GM18868 (cell line): ENCODE measurements around the gene TMEM184A.

Experiments used
- ATAC-seq: cut with Tn5 transposase; IDR thresholded peaks from one replicate; pipeline ENCODE4 v1.9.1; 2021; ENCODE audit warnings: mild to moderate bottlenecking, moderate library complexity; ENCODE audit not compliant: unreplicated experiment

The TMEM184A gene

DNA sequence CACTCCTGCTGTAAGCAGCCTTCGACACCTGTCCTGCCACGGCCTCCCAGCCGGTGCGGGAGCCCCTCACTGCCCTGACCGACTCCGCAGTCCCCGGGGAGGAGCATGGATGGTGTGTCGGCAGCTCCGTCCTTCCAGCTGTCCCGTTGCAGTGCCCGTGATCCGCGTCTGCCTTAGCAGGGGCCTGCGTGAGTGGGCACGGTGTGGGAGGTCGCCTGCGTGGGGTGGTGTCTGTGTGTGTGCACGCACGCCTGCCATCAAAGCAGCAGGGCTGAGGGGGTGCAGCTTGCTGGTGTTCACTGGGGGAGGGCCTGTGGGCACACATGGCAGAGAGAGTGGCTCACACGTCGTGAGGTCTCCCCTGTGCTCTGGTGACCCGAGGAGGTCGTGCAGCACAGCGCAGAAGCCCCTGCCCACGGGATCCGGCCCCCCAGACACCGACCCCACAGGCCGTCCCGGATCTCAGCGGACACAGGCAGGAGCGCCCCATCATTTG is 15.2 kb downstream of the TMEM184A start:
- ATAC-seq = no peak

DNA sequence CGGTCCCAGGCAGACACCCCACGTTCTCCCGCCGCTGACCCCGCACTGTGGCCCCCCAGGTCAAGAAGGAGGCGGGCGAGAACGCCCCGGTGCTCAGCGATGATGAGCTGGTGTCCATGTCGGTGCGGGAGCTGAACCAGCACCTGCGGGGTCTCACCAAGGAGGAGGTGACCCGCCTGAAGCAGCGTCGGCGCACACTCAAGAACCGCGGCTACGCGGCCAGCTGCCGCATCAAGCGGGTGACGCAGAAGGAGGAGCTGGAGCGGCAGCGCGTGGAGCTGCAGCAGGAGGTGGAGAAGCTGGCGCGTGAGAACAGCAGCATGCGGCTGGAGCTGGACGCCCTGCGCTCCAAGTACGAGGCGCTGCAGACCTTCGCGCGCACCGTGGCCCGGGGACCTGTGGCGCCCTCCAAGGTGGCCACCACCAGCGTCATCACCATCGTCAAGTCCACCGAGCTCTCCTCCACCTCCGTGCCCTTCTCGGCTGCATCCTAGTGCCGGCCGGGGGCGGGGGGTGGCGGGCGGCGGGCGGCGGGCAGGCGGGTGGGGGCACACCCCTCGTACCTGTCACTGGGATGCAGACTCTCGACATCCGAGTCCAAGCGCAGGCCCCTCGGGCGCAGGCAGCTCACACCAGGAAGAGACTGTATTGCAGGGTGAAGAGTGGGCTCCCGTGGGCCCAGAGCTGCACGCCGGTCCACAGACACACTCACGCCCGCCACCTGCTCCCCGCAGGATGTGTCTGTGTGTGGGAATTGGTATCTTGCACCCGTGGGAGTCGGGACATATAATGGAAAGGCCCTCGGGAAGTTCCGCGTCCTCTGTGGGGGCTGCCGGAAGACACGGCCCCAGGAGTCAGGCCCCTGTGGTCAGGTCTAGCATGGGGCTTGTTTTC is 15.9 kb downstream of the TMEM184A start:
- ATAC-seq = no peak

- no peak for ATAC-seq
Measured at GRCh38 chr7:1539181-1539881, 16.7 kb downstream of the TMEM184A start.

GRCh38 chr7:1538544-1539180 is 17.3 kb downstream of the TMEM184A start:
- no peak for ATAC-seq

DNA sequence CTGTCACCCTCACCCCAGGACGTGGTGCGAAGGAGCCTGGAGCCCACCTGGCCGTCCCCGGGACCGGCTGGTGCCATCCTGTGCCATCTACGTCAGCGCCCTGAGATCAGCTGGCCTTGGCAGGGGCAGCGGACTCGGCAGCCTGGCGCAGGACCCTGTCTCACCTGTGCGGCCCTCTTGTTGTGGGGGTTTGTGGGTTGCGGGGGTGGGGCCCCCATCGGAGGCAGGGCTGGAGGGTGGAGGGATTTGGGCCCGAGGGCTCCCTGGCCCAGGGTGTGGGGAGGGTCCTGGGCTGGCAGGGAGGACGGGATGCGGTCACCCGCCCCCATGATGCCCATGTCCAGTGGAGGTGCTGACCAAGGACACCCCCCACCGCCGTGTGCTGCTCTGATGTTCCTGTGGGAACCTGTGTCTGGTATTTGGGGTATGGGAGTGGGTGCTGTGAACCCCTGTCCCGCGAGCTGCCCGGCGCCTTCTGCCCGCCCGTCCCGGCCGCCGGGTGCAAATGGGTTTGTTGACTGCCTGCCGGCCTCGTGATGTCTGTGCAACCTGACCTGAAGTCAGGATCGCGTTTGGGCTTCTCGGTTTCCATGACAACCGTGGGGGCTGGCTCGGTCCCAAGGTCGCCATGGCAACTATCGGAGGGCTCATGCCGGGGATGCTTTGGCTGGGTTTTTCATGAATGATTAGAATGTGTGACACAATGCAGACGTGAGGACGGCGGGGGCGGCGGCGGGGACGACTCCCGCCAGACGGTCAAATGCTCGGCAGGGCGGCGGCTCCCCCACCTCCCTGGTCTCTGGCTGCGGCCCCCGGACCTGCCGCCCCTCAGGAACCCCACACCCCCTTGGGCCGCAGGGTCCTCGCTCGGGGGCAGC is 18.2 kb downstream of the TMEM184A start:
- no peak for ATAC-seq

- ATAC-seq = no peak
Measured at GRCh38 chr7:1536743-1537534, 19.1 kb downstream of the TMEM184A start.

DNA sequence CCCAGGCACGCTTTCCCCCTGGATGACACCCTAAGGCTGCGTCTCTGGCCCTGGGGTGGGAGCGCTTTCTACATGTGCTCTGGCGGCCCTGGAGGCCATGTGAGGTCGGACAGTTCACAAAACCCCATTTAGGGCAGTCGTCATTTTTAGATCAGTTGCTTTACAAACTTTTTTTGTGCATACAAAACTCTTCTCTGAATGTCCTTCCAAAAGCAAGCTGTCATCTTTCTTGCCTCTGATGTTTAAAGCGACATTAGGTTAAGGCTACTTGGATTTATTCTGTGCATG is 19.6 kb downstream of the TMEM184A start:
- no peak for ATAC-seq

GRCh38 chr7:1535701-1536454 is 20.1 kb downstream of the TMEM184A start:
- no peak for ATAC-seq

DNA sequence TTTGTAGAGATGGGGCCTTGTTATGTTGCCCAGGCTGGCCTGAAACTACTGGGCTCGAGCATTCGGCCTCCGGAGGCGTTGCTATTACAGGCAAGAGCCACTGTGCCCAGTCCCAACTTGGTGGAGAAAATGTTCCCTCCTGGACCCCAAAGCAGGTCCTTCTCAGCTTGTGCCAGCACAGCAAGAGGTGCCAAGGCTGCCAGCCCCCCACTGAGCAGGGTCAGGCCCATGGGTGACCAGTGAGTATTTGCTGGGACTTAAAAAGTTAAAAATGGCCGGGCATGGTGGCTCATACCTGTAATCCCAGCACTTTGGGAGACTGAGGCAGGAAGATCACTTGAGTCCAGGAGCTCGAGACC is 20.9 kb downstream of the TMEM184A start:
- no peak for ATAC-seq

DNA sequence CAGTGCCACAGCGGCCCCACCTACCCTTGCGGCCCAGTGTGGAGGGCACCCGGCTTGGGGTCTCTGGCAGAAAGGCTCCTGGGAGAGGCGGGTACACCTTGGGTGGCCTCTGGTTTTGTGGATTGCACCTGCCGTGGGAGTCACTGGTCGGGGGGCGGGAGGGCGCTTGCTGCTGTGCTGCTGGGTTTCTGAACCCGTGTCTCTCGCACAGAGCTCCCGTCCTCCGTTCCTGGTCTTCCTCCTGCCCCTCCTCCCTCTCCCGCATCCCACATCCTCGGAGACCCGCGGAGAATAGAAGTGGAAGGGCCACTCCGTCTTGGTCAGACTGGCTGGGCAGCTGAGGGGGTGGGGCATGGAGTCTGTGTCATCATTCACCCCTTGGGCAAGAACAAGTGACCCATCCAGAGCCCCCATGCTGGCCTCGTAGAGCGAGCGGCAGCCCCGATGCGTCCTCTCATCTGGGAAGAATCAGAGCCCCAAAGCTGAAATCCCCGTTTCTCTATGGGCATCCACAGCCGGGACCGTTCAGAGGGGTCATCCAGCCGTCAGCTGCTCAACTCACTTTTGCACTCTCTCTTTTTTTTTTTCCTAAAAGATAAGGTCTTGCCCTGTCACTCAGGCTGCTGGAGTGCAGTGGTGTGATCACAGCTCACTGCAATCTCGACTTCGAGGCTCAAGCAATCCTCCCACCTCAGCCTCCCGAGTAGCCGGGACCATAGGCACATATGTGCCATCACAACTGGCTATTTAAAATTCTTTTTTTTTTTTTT is 21.5 kb downstream of the TMEM184A start:
- ATAC-seq = no peak

GRCh38 chr7:1533547-1534329 is 22.3 kb downstream of the TMEM184A start:
- peak; percentile 45 for ATAC-seq

DNA sequence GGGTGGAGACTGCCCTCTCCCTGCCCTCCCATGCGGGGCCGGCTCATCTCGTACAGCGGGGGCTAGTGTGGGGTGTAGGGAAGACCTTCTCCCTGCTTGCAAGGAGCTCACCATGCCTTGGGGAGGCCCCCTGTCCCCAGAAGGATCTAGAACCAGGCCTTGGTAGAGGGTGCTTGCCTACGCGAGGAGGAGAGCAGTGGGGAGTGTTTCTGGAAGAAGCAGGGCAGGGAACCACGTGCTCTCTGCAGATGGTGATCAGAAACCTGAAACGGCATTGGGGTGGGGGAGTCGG is 22.8 kb downstream of the TMEM184A start:
- no peak for ATAC-seq

DNA sequence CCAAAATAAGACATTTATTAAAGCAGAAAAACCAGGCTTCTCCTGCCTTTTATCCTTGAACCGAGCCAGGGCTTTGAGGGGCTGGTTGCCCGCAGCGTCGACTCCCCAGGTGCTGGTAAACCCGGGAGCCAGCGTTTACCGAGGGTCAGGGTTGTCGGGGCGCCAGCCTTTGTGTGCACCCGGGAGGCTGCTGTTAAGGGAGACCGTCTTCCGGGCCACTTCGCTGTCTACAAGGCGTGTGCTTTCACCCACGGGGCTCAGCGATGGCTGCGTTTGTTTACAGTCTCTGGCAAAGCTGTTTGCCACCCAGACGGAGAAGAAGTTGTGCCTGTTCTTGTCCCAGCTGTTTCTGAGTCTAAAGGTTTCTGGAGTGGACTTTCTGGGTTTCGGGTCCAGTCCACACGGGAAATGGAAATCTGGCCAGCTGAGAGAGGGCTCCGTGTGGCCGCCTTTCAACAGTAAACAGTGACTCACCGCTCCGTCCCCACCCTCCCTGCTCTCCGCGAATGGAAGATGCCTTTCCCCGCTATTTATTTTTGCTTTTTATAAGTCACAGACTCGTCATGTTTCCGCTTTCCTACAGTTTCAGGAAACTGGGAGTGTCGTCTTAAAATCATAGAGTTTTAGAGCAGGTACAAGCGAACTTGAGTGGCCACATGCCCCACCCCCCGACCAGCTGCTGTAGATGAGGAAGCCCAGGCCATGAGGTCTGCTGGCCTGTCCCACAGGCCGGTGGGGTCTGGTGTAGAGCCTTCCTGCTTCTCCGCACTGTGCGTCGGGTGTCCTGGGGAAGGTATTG is 23.4 kb downstream of the TMEM184A start:
- no peak for ATAC-seq

DNA sequence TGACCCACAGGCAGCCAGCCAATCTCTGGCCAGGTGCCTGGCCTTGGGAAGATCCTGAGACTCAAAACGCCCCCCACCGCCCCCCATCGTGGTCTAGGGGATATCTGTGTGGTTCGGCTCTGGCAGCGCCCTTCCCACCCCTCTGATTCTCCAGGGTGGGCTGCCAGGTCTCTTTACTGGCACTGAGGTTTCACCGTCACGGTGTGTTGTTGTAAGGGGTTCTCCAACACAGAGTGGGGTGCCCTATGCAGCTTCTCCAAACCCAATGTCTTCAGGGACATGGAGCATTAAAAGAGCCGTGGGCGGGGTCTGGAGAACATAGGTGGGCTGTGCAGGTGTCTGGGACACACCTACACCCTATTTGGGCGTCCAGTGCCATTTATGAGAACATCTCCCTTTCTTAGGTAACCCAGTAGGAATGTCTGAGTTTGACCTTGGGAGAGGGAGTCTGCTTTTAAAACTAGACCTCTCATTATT is 24.0 kb downstream of the TMEM184A start:
- no peak for ATAC-seq

- ATAC-seq = no peak
Measured at GRCh38 chr7:1531263-1531978, 24.6 kb downstream of the TMEM184A start.

DNA sequence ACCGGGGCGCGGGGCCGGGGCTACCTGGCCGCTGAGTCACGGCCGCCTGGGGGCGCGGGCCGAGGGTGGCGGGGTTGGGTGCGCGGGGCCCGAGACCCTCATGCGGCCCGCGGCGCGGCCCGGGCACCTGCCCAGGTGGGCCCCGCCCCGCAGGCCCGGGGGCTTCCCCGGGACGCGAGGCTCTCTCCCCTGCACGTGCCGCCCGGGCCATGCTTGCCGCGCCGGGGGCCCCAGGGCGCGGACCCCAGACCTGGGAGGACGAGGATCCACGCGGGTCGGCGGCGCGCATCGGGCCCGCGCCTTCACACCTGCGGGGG is 25.1 kb downstream of the TMEM184A start:
- no peak for ATAC-seq
